GM11168 (cell line): ENCODE results near the gene FSHR.

Source experiments
- in situ Hi-C: fragments of 300-500 bp; cut with MboI; formaldehyde crosslinking; loops from one replicate; pipeline ENCODE4 v1.12.0; 2022; ENCODE audit warnings: low sequenced_read_pairs; ENCODE audit not compliant: unreplicated experiment

Gene FSHR, protein sequence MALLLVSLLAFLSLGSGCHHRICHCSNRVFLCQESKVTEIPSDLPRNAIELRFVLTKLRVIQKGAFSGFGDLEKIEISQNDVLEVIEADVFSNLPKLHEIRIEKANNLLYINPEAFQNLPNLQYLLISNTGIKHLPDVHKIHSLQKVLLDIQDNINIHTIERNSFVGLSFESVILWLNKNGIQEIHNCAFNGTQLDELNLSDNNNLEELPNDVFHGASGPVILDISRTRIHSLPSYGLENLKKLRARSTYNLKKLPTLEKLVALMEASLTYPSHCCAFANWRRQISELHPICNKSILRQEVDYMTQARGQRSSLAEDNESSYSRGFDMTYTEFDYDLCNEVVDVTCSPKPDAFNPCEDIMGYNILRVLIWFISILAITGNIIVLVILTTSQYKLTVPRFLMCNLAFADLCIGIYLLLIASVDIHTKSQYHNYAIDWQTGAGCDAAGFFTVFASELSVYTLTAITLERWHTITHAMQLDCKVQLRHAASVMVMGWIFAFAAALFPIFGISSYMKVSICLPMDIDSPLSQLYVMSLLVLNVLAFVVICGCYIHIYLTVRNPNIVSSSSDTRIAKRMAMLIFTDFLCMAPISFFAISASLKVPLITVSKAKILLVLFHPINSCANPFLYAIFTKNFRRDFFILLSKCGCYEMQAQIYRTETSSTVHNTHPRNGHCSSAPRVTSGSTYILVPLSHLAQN

DNA sequence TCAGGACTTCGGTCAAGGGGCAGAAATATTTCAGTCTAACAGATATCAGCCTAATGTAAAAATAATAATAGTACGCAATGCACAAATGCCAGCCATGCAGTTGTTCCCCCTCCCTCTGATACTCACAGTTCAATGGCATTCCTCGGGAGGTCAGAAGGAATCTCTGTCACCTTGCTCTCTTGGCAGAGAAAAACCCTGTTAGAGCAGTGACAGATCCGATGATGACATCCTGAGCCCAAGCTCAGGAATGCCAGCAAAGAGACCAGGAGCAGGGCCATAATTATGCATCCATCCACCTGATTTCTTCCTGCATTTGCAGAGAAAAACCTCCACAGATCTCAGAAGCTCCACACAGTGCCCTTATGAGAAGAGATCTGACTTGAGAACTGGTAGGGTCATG, at the start of gene FSHR:
TSS of gene FSHR (minus strand) at position 376 of the 400 bp plus-strand sequence. CDS start at position 278, 98 bp downstream.
- in situ Hi-C loops = no loop called here

DNA sequence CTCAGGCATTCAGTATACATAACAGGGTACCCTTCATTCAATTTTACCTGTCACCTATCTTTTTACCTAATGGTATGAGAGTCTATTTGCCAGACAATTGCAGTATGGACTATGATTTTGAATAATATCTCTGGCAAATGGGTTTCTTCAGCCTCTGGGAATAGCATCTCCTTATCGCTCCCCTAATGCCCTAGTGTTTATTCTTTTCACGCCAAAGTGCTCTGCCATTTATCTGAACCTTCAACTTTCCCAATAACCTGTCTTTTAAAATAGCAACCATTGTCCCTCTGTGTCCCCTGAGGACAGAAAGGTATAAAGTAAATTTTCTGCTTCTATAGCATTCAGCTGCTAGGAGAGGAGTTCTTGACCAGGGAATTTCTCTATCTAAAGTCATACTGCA, 45.0 kb upstream of the FSHR start:
- in situ Hi-C loops = no loop called here

DNA sequence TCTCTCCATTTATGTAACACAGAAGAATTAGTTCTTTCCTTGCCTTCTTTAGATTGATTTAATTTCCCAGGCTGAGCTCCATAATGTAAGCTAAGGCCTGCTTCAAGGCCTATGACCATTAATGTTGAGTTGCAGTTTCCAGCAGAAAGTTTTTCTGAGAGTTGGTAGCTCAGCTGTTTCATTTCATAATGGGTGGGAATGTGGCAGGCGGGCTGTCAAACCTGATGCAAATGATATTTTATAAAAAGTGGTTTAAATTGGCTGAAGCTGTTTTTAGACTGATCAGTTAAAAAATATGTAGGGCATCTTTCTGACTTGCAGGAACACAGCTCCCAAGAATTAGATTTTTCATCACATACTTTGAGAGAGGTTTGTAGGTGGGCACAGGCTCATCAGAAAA, 40.4 kb upstream of the FSHR start:
- in situ Hi-C loops = no loop called here

DNA sequence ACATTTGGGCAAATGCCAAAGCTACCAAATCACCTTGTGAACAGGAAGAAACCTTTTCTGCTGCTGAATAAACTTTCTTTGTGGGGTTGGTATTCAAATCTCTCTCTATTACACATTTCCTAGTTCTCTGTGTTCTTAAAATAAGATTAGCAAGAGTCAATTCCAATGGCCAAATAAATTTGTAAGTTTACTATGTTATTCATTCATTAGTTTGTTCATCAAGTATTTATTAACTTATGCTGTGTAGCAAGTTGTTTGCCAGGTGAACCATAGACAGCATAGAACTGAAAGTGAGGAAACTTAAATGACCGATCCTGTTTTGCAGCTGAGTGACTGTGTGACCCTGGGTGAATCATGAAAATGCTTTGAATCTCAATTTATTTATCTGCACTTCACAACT, 37.7 kb upstream of the FSHR start:
- in situ Hi-C loops = no loop called here

DNA sequence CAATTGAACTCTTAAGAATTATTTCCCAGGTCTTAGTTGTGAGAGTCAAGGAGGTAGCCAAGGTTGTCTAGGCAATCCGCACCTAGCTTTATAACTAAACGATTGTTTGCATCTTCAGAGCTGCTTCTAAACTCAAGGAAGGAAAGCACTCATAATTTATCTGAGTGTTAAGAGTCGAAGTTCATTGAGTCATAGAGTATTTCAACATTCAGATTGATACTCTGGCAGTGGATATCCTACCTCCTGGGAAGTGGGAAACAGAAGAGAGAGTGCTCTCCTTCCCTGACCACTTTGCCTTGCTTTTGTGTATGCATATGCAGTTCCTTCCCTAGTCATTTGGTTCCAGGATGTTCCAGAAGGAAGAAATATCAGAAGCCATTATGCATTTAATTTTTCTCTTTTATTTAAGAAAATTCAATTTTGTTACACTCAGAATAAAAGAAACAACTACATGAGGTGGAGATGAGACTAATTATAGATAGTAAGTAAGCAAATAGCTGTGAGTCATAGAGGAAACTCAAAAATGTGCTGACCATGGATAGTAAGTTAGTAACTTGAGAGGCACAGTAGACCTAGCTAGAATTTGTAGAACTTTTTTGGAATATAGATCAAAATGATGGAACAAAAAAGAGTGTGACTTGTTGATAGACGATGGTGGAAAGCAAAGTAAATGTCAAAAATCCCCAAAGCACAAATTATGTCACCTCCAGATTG, 35.4 kb upstream of the FSHR start:
- in situ Hi-C loops = no loop called here

DNA sequence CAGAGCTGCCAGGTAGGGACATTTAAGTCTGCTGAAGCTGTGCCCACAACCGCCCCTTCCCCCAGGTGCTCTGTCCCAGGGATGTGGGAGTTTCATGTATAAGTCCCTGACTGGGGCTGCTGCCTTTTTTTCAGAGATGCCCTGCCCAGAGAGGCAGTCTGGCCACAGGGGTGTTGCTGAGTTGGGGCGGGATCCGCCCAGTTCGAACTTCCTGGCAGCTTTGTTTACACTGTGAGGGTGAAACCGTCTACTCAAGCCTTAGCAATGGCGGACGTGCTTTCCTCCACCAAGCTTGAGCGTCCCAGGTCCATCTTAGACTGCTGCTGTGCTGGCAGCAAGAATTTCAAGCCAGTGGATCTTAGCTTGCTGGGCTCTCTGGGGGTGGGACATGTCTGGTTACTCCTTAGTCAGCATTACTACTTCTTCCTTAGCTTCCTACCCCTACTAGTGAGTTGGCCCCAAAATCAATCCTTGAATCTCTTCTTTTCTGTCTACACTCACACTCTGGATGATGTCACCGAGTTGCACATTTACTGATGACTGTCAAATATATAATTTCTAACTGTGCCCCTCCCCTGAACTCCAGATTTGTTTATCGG, 31.8 kb upstream of the FSHR start:
- in situ Hi-C loops = no loop called here

DNA sequence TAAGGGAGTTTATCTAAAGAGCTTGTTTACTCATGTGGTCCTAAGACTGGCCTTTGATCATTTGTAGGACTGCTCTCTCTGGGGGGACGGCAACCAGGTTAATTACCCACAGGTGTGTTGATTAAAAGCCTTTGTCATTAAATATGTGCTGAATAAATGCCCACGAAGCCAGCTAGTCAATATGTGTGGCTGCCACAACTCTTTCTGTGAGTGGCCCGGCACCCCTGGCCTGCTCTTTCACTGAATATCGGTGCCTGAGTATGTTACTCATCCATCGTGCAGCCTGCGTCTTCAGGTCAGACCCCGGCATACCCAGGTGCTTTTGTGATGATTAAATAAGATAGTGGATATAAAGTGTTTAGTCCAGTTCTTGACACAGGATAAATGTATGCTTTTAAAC, 24.3 kb upstream of the FSHR start:
- in situ Hi-C loops = no loop called here

DNA sequence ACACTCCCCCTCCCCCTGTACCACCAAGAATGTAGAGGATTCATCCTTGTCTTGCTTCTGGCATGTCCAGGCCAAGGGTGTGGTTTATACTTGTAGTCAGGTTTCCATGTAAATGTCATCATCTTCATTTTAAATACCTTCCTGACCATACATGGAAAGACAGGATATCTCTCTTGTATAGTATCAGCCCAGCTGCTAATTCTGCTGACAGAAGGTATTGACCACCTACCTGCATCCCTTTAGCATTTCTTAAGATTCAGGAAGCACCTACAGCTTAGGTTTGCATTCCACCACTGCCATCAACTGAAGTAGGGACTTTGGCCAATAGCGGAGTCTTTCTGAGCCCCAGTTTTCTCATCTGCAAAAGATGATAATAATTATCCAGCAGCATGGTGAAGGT, 22.9 kb upstream of the FSHR start:
- in situ Hi-C loops = no loop called here

DNA sequence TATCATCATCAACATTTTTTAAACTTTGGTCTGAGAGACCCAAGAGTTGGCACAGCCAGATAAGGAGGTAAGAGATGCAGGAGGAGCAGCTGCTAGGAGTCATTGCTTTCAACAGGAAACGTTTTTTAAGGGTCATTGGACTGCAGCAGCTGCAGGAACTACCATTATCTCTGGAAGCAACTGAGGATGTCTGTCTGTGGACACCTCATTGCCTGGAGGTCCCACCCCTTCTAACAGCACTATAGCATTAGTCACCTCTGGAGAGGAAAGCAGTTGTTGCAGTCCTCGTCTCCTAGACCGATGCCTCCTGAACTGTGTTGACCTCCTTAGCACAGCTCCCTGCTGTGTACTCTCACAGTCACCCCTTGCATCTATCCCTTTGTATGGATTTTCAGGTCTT, 21.5 kb upstream of the FSHR start:
- in situ Hi-C loops = no loop called here

DNA sequence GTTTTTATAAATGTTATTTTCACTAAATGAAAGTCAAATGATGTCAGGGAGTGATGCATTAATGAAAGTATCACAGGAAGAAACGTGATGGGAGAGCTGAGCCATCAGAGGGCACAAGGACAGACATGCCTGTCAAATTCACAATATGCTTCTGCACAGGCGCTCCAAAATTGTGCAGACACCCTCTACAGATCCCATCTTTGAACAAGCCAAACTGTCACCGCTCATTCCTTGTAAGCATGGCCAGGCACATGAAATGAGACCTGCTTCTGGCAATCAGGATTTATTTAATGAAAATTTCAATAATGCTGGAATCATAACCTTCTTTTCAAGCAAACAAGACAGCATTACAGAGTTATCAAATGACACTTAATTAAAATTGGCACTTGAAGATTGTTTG, 20.4 kb upstream of the FSHR start:
- in situ Hi-C loops = no loop called here

DNA sequence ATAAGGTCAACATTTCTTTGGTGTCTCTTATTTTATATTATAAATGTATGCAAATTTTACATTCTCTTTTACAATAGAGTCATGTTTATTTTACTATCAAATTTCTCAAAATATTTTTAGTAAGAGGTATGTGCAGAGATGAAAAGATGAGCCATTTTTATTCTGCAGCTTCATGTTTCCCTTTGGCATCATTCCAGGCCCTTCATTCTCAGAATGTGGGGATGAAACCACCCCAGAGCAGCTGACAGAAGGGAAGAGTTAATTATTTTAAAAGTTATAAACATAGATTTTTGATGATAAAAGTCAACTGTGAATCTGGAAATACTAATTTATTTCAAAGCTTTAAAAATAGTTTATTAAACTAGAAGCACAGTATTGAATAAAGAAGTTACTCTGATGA, 12.8 kb upstream of the FSHR start:
- in situ Hi-C loops = no loop called here

DNA sequence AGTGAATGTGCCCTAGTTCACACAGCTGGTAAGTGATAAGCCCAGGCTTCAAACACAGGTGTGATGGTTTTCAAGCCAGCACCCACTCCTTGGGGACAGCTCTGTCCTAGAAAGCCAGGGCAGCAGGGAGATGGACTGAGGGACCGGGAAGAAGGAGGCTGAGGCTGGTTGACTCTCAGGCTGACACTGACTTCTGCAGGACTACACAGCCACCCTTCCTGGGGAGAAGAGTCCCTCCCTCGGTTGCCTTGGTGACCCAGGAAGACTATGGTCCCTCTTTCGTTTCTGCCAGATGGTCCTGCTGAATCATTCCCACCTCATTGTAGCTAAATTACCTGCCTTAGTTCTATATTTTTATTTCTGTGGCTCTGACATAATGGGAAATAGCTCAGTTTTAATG, 11.3 kb upstream of the FSHR start:
- in situ Hi-C loops = no loop called here

DNA sequence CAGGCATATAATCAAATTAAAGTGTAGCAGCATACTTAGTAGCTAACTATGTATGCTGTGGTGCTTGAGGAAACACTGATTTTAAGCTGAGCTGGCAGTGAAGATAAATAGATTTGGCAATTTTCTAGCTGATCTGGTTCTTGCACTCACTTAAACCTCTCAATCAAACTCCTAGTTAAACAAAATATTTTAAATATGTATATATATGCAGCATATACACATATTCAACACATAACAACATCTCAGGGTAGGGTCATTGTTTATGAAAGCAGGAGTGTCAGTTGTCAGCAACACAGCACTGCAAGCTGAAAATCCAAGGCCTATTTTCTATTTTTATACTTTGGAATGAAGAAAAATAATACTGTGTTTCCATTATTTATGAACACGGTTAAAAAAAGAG, 10.4 kb upstream of the FSHR start:
- in situ Hi-C loops = no loop called here

DNA sequence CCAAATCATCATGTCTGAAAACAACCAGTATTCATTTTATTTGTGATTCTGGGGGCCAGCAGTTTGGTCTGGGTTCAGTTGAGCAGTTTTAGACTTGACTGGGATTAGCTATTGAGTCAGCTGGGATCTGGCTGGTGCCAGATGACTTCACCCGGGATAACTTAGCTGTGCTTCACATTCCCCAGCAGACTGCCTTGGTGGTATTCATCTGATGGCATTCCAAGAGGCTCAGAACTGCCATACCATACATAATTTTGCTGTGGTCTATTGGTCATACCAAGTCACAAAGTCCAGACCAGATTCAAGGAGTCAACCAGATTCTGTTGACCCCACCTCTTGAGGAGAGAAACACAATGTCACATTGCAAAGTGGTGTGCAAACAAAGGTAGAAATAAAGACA, 7.8 kb upstream of the FSHR start:
- in situ Hi-C loops = no loop called here

DNA sequence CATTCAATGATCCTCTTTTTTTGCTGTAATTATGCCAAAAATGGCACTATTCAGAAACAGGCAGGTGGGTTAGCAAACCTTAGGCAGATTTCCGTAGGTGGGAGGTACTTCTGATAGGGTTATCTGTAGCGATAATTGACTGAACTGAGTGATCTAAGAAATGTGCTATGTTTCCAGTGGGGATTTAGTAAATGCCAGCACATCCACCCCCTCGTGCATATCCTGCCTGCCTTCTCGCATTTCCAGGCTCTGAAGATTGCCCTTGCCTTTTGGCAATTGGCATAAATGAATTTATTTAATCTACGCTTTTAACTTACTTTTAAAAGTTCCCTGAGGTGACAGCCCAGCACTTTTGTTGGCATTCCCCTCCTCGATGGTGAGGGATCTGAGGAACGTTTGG, 576 bp upstream of the FSHR start:
- in situ Hi-C loops = no loop called here

DNA sequence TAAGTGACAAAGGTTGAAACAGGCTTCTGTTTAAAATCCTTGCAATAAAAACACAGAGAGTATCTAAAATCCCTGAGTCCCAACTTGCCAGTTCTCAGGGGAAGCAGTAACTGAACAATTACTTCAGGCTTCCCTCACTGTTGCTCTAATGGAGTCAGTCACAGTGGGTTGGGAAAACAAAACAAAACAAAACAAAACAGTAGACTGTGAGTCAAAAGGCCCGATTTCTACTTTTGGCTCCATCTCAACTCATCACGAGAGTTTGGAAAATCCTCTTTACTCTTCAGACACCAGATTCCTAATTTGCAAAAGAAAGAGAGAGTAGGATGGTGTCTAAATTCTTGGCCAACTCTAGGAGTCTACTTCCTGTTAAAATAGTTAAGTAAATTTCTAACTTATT, 1.1 kb downstream of the FSHR start:
- in situ Hi-C loops = no loop called here

DNA sequence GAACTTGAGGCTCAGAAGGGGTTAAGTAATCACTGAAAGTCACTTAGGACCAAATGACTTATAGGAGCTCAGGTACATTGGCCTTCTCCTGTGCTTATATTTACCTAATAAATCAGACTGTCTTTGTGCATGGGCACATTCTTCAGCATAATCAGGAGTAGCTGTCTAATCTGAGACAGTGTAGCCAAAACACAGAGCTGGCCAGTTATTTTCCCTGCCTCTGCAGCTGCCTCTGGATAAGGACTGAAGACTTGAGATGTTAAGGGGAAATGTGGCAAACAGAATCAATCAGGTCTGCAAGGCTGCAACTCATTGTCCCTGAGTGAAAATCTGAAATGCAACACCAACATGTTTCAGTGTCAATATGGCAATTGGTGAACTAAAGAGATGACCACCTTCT, 1.5 kb downstream of the FSHR start:
- in situ Hi-C loops = no loop called here

DNA sequence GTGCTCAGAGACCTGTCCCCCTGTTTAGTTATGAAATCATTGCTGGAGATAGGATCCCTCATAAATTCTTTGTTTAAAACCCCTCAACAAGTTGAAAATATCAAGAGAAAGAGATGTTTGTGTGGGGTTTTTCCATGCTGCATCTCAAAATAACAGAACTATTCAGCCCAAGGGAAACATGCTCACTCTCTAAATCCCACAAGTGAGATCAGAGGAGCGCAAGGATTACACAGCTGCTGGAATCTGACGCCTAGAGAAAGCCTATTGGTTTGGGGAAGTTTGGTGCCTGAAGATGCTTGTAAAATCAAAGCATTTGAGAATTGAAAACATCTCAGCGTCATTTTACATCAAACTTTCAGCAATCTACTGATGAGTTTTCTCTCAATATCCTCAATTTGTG, 7.9 kb downstream of the FSHR start:
- in situ Hi-C loops = no loop called here

DNA sequence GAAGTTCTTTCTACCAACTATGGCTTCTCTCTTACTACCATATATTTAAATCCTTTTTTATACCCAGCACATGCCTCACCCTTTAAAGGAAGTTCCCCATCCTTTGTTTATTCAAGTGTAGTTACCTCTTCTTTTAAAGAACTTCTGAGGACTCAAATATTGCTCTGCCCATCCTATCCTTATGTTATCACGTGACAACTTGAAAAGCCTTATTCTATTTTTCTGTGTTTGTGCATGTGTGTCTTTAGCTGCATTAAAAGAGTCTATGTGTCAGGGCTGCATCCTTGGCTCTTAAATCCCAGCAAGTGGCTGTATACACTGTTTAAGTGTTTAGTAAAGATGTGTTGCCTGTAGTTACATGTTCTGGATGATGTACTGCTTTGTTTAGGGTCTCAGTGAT, 22.5 kb downstream of the FSHR start:
- in situ Hi-C loops = no loop called here

DNA sequence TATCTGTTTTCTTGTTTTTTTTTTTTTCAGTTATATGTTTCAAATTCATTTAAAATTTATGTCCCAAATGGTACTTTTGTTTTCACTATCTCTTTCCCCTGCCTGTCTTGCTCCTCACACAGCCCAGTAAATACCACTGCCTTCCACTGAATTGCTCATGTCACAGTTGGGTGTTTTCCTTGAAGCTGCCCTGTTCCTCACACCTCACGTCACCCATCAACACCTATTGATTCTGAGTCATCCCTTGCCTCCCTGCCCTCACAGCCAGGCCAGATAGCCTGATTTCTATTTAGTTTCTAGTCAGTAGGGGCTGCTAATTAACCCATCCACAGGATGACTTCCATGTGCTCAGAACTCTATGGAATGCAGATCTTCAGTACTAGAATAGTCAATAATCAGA, 25.3 kb downstream of the FSHR start:
- in situ Hi-C loops = no loop called here

DNA sequence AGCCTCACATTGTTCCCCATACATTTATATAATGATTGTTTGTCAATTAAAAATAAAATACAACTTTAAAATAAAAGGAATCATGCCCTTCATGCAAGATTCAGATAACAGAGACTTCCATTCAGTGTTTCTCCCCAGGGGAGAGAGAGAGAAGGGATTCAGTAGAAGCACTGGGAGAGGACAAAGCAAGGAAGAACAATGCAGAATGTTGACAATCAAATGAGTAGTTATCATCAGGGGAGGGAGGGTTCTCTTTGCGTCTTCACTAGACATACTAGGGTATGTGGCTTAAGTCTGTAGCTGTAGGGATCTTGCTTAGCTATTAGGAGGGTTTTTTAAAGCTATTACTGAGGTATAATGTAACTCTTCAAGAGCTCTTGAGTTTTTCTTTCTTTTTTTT, 30.7 kb downstream of the FSHR start:
- in situ Hi-C loops = no loop called here
